Epithelial cell of proximal tubule (primary cell): ENCODE data around the gene IDH2. TPM values are rescaled to one million over a fixed set of nuclear protein-coding genes. Genes with fewer than 3 reads are reported as not detected.

Experiments
- DNase-seq: peaks from one replicate; pipeline ENCODE4 v3.0.0-alpha.2; 2011; ENCODE audit warnings: low read depth
- H3K4me3 ChIP-seq: 2 replicates; pipeline ENCODE4 v1.5.1; 2011; ENCODE audit warnings: low read depth, mild to moderate bottlenecking, low read length
- total RNA-seq: library from RNA; depleted of rRNA; stranded (reverse); fragments of >200 nt; gene quantifications from 2 replicates; pipeline ENCODE4 v1.2.3, GENCODE V29; 2015
- TF ChIP-seq, protein P1 (sequence below): conservative IDR thresholded peaks from 2 replicates; pipeline ENCODE4 v1.5.1; 2012; ENCODE audit warnings: low read depth, mild to moderate bottlenecking, low read length

The IDH2 gene
- total RNA-seq, 1 donor from 2014 or later = 170 TPM

DNA sequence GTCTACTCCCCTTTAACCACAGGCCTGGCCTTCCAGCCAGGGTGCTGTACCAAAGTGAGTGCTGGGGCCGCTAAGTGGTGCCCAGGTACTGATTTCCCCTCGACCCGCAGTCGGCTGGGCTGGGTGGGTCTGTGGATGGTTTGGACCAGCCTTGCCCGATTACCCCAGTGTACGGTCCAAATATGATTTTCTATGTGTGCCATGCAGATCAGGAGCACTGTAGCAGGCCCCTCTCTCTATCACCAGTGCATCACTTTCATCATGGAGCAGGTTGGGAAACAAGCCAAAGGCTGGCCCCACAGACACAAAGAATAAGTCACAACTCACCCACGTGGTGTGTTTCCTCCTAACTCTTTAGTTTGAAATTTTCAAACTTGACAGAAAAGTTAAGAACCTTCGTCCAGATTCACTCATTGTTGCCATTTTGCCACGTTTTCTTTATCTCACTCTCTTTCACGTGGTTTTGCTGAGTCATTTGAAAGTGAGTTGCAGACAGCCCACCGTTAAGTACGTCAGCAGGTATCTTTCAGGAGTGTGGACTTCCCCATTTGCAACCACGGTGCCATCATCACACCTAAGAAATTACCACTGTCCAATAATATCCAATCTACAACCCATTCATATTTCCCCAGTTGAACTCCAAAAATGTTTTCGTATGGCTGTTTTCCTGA is 64.2 kb downstream of the IDH2 start:
- no peak for DNase-seq
- no peak overlapping the region for H3K4me3 ChIP-seq
- TF ChIP-seq, protein P1, sequence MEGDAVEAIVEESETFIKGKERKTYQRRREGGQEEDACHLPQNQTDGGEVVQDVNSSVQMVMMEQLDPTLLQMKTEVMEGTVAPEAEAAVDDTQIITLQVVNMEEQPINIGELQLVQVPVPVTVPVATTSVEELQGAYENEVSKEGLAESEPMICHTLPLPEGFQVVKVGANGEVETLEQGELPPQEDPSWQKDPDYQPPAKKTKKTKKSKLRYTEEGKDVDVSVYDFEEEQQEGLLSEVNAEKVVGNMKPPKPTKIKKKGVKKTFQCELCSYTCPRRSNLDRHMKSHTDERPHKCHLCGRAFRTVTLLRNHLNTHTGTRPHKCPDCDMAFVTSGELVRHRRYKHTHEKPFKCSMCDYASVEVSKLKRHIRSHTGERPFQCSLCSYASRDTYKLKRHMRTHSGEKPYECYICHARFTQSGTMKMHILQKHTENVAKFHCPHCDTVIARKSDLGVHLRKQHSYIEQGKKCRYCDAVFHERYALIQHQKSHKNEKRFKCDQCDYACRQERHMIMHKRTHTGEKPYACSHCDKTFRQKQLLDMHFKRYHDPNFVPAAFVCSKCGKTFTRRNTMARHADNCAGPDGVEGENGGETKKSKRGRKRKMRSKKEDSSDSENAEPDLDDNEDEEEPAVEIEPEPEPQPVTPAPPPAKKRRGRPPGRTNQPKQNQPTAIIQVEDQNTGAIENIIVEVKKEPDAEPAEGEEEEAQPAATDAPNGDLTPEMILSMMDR = no peak

GRCh38 chr15:90037511-90037860 is 64.8 kb downstream of the IDH2 start:
- DNase-seq = no peak
- TF ChIP-seq, protein P1 = no peak
- no peak overlapping the region for H3K4me3 ChIP-seq

DNA sequence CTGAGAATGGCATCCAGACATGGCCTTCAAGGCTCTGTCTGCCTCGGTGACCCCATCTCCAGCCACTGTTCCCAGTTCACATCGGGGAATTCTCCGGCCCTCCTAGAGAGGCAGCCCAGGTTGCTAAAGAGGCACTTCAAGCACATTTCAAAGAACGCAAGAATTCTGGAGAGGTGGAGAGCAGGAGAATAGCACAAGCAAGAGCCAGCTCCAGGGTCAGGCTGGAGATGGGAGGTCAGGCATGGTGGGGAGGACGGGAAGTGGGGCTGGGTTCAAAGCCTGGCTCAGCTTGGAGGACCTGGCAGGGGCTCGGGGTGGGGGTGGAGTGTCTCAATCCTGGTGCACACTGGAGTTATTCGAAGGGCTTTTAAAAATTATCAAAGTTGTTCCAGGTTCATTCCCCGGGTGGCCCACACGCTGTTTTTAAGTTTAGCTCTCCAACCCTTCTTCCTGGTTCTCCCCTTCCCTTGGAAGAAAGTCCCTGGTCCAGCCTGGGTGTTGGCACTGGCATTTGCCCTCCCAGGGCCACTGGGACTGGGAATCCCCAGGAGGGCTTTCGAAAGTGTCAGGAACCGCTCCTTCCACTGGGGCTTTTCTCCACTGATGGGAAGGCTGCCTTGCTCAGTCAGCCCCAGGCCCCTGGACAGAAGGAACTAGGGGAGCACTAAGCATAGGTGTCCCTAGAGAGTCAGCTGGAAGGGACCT is 65.3 kb downstream of the IDH2 start:
- no peak for DNase-seq
- TF ChIP-seq, protein P1 = no peak
- no peak overlapping the region for H3K4me3 ChIP-seq

- H3K4me3 ChIP-seq = no peak overlapping the region
- TF ChIP-seq, protein P1 = no peak
- DNase-seq = no peak
These were observed 65.9 kb downstream of the IDH2 start for GRCh38 chr15:90036343-90036742.

- TF ChIP-seq, protein P1 = no peak
- no peak overlapping the region for H3K4me3 ChIP-seq
- DNase-seq = no peak
These were observed 66.4 kb downstream of the IDH2 start for GRCh38 chr15:90035840-90036230.

GRCh38 chr15:90035095-90035839 is 67.0 kb downstream of the IDH2 start:
- DNase-seq = no peak
- TF ChIP-seq, protein P1 = no peak
- H3K4me3 ChIP-seq = no peak overlapping the region
